DOHH2 (cell line): ENCODE data around the gene BEST3.

Experiments
- H3F3A ChIP-seq: fragments of 200-600 bp; sonication (generic), shearing (Covaris generic); 2 replicates; pipeline ENCODE4 v1.6.0; 2016; ENCODE audit warnings: antibody characterized with exemption, mild to moderate bottlenecking; ENCODE audit not compliant: control insufficient read depth, insufficient read depth
- H3K27ac ChIP-seq: fragments of 200-600 bp; sonication (generic); 2 replicates; pipeline ENCODE4 v1.5.1; 2014; ENCODE audit warnings: low read depth, mild to moderate bottlenecking, low read length, moderate library complexity
- H3K27me3 ChIP-seq: fragments of 200-600 bp; sonication (generic); 2 replicates; pipeline ENCODE4 v1.6.1; 2014; ENCODE audit warnings: mild to moderate bottlenecking, low read length, mixed read lengths; ENCODE audit not compliant: control insufficient read depth
- H3K36me3 ChIP-seq: fragments of 200-600 bp; sonication (generic); 2 replicates; pipeline ENCODE4 v1.6.1; 2014; ENCODE audit warnings: mild to moderate bottlenecking, low read length, moderate library complexity, mixed read lengths; ENCODE audit not compliant: control insufficient read depth
- H3K4me1 ChIP-seq: fragments of 200-600 bp; sonication (generic); 2 replicates; pipeline ENCODE4 v1.6.1; 2014; ENCODE audit warnings: mild to moderate bottlenecking, low read length, mixed read lengths; ENCODE audit not compliant: control insufficient read depth
- H3K4me2 ChIP-seq: fragments of 200-600 bp; sonication (generic); 2 replicates; pipeline ENCODE4 v1.6.0; 2014; ENCODE audit warnings: mild to moderate bottlenecking, low read length, moderate library complexity
- H3K4me3 ChIP-seq: fragments of 200-600 bp; sonication (generic); 2 replicates; pipeline ENCODE4 v1.5.1; 2014; ENCODE audit warnings: mild to moderate bottlenecking, low read length, mixed read lengths
- H3K79me2 ChIP-seq: fragments of 200-600 bp; sonication (generic); 2 replicates; pipeline ENCODE4 v1.6.1; 2014; ENCODE audit warnings: mild to moderate bottlenecking, low read length, mixed read lengths; ENCODE audit not compliant: control insufficient read depth
- H3K9me2 ChIP-seq: fragments of 200-600 bp; sonication (generic); replicated peaks from 2 replicates; pipeline ENCODE4 v1.6.1; 2014; ENCODE audit warnings: mild to moderate bottlenecking, low read length, mixed read lengths; ENCODE audit not compliant: control insufficient read depth
- H3K9me3 ChIP-seq: fragments of 200-600 bp; sonication (generic); 2 replicates; pipeline ENCODE4 v1.6.1; 2014; ENCODE audit warnings: antibody characterized with exemption, low read length, mixed read lengths; ENCODE audit not compliant: control insufficient read depth, insufficient read depth
- H4K20me1 ChIP-seq: fragments of 200-600 bp; sonication (generic); 2 replicates; pipeline ENCODE4 v1.6.0; 2014; ENCODE audit warnings: low read depth, mild to moderate bottlenecking, antibody characterized with exemption, low read length, moderate library complexity; ENCODE audit not compliant: control insufficient read depth, insufficient read depth
- CTCF ChIP-seq: fragments of 200-600 bp; sonication (generic); IDR thresholded peaks from one replicate; pipeline ENCODE4 v1.5.1; 2014; ENCODE audit warnings: antibody characterized with exemption, mild to moderate bottlenecking, low read depth, low read length; ENCODE audit not compliant: poor library complexity, severe bottlenecking
- EZH2phosphoT487 ChIP-seq: fragments of 200-600 bp; sonication (generic); IDR thresholded peaks from 2 replicates; pipeline ENCODE4 v1.6.1; 2017; ENCODE audit warnings: borderline replicate concordance, mild to moderate bottlenecking, antibody characterized with exemption, low read length, moderate library complexity, mixed read lengths

Gene BEST3

GRCh38 chr12:69703146-69703642, 4.1 kb upstream of the BEST3 start:
- H3K27me3 ChIP-seq = no peaks in the 10 kb centered on the region
- TF ChIP-seq CTCF = no peak
- H3F3A ChIP-seq = no peaks in the 10 kb centered on the region
- no peaks in the 10 kb centered on the region for H3K79me2 ChIP-seq
- H3K36me3 ChIP-seq = no peaks in the 10 kb centered on the region
- H3K9me2 ChIP-seq = no peaks in the 10 kb centered on the region
- no peaks in the 10 kb centered on the region for H3K4me1 ChIP-seq
- no peak overlapping the region for H3K4me3 ChIP-seq
- H3K9me3 ChIP-seq = no peaks in the 10 kb centered on the region
- H3K27ac ChIP-seq = no peak overlapping the region
- H4K20me1 ChIP-seq = no peaks in the 10 kb centered on the region
- H3K4me2 ChIP-seq = no peak overlapping the region

- Histone ChIP-seq H3K9me2 (no peaks in the 10 kb centered on the region), H3K4me2 (no peak overlapping the region)
- no peak for TF ChIP-seq CTCF
Measured at GRCh38 chr12:69701826-69702225, 2.7 kb upstream of the BEST3 start.

GRCh38 chr12:69698054-69698453, 1.0 kb downstream of the BEST3 start:
- no peaks in the 10 kb centered on the region for H3K79me2 ChIP-seq
- H3K36me3 ChIP-seq = no peaks in the 10 kb centered on the region
- no peaks in the 10 kb centered on the region for H3K9me3 ChIP-seq
- H3K27ac ChIP-seq = no peak overlapping the region
- H3K4me1 ChIP-seq = no peaks in the 10 kb centered on the region
- no peak overlapping the region for H3K4me2 ChIP-seq
- no peaks in the 10 kb centered on the region for H3F3A ChIP-seq
- no peaks in the 10 kb centered on the region for H3K27me3 ChIP-seq
- TF ChIP-seq EZH2phosphoT487 = no peak
- no peak for TF ChIP-seq CTCF
- H4K20me1 ChIP-seq = no peaks in the 10 kb centered on the region
- no peak overlapping the region for H3K4me3 ChIP-seq
- H3K9me2 ChIP-seq = no peaks in the 10 kb centered on the region

More at GRCh38 chr12:69701826-69702225, 2.7 kb upstream of the BEST3 start:
- H3K36me3 ChIP-seq = no peaks in the 10 kb centered on the region
- H3K27ac ChIP-seq = no peak overlapping the region
- H3K79me2 ChIP-seq = no peaks in the 10 kb centered on the region
- H3K27me3 ChIP-seq = no peaks in the 10 kb centered on the region
- H3K4me3 ChIP-seq = no peak overlapping the region
- no peaks in the 10 kb centered on the region for H3F3A ChIP-seq
- no peaks in the 10 kb centered on the region for H3K4me1 ChIP-seq
- no peaks in the 10 kb centered on the region for H3K9me3 ChIP-seq
- no peaks in the 10 kb centered on the region for H4K20me1 ChIP-seq

- Histone ChIP-seq H3K27me3 (peaks cover 3% of the 10 kb centered on the region; the same call in 1 of the 2 replicates), H3K4me2 (no peak overlapping the region), H3K36me3 (no peaks in the 10 kb centered on the region), H3K79me2 (no peaks in the 10 kb centered on the region), H4K20me1 (no peaks in the 10 kb centered on the region), H3K9me2 (no peaks in the 10 kb centered on the region), H3K4me1 (no peaks in the 10 kb centered on the region), H3F3A (no peaks in the 10 kb centered on the region), H3K27ac (no peak overlapping the region), H3K4me3 (no peak overlapping the region), H3K9me3 (no peaks in the 10 kb centered on the region)
- TF ChIP-seq CTCF (no peak), EZH2phosphoT487 (no peak)
Measured at GRCh38 chr12:69694123-69694522, 5.0 kb downstream of the BEST3 start.
